ENCODE results near the gene KLHL17.

Gene KLHL17

GRCh38 chr1:938088-938683 is 22.2 kb upstream of the KLHL17 start:
- 79 to 83% methylated on average over 15 of the region's 15 CpGs for WGBS, 2 experiments
- peaks cover 52% of the 10 kb centered on the region for H3K4me1 ChIP-seq (ENCODE audit: control insufficient read depth, insufficient read depth, low read length)
- H3K27me3 ChIP-seq (ENCODE audit: control insufficient read depth, insufficient read depth, low read length, poor library complexity, severe bottlenecking) = peaks cover 94% of the 10 kb centered on the region

DNA sequence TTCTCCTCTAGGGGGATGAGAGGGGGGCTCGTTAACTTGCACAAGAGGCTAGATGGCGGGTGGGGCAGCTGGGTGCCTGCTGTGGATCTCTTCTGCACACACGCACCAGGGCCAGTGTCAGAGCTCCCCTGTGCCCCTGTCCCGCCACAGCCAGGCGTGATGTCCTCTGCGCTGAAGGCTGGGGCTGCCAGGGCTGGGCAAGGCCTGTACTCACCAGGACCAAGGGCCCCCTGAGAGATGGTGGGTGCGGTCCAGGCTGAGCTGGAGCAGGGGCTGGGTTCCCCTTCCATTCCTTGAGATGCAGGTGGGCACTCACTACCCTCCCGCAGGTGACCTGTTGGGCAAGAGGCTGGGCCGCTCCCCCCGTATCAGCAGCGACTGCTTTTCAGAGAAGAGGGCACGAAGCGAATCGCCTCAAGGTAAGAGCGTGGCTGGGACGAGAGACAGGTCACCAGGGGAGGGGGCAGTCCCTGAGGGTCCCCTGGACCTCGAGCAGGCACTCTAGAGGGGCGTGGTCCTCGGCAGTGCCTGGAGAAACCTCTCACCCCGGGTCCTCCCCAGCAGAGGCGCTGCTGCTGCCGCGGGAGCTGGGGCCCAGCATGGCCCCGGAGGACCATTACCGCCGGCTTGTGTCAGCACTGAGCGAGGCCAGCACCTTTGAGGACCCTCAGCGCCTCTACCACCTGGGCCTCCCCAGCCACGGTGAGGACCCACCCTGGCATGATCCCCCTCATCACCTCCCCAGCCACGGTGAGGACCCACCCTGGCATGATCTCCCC is 21.5 kb upstream of the KLHL17 start:
- WGBS, 2 experiments = 32 to 34% methylated on average over 30 of the region's 30 CpGs
- Histone ChIP-seq H3K36me3 (ENCODE audit: control insufficient read depth, insufficient read depth, low read length) (no peaks in the 10 kb centered on the region), H3K9me3 (ENCODE audit: control insufficient read depth, low read length) (no peaks in the 10 kb centered on the region), H3K27ac (ENCODE audit: insufficient read depth, low read depth, low read length, poor library complexity, severe bottlenecking) (no peak overlapping the region), H3K4me3 (ENCODE audit: insufficient read depth, low read depth, low read length) (no peak overlapping the region), H3K4me1 (ENCODE audit: control insufficient read depth, insufficient read depth, low read length) (peaks cover 51% of the 10 kb centered on the region), H3K27me3 (ENCODE audit: control insufficient read depth, insufficient read depth, low read length, poor library complexity, severe bottlenecking) (peaks cover 94% of the 10 kb centered on the region)

More at GRCh38 chr1:938088-938683, 22.2 kb upstream of the KLHL17 start:
- no peak overlapping the region for H3K4me3 ChIP-seq (ENCODE audit: insufficient read depth, low read depth, low read length)
- no peaks in the 10 kb centered on the region for H3K9me3 ChIP-seq (ENCODE audit: control insufficient read depth, low read length)
- H3K36me3 ChIP-seq (ENCODE audit: control insufficient read depth, insufficient read depth, low read length) = no peaks in the 10 kb centered on the region
- H3K27ac ChIP-seq (ENCODE audit: insufficient read depth, low read depth, low read length, poor library complexity, severe bottlenecking) = no peak overlapping the region

DNA sequence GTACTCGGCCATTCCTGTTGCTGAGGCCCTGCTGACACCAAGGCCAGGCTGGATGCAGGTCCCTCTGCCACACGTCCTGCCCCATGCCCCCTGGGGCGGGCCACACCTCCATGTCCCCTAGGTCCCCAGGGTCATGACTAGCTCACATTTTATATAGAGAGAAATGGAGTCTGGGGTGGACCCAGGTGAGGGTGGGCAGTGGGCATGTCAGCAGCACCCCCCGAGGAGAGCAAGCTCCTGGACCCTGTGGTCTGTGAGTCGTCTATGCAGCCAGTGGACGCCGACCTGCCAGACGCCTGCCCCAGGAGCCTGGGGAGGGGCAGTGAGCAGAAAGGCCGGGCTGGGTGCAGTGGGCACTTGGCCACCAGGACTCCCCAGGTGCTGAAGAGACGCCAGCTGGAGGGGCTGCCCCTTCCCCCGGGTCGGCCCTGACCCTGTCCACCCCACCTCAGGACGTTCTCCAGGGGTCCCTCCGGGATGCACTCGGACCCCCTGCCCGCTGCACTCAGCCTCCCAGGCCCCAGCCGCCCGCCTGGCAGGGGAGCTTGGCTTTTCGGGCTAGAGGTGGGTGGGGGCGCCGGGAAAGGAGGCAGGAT is 20.8 kb upstream of the KLHL17 start:
- Histone ChIP-seq H3K36me3 (ENCODE audit: control insufficient read depth, insufficient read depth, low read length) (no peaks in the 10 kb centered on the region), H3K4me3 (ENCODE audit: insufficient read depth, low read depth, low read length) (peak overlapping the region; percentile 14), H3K9me3 (ENCODE audit: control insufficient read depth, low read length) (no peaks in the 10 kb centered on the region), H3K4me1 (ENCODE audit: control insufficient read depth, insufficient read depth, low read length) (peaks cover 51% of the 10 kb centered on the region), H3K27me3 (ENCODE audit: control insufficient read depth, insufficient read depth, low read length, poor library complexity, severe bottlenecking) (peaks cover 95% of the 10 kb centered on the region), H3K27ac (ENCODE audit: insufficient read depth, low read depth, low read length, poor library complexity, severe bottlenecking) (no peak overlapping the region)
- 10 to 11% methylated on average over 21 of the region's 21 CpGs for WGBS, 2 experiments

DNA sequence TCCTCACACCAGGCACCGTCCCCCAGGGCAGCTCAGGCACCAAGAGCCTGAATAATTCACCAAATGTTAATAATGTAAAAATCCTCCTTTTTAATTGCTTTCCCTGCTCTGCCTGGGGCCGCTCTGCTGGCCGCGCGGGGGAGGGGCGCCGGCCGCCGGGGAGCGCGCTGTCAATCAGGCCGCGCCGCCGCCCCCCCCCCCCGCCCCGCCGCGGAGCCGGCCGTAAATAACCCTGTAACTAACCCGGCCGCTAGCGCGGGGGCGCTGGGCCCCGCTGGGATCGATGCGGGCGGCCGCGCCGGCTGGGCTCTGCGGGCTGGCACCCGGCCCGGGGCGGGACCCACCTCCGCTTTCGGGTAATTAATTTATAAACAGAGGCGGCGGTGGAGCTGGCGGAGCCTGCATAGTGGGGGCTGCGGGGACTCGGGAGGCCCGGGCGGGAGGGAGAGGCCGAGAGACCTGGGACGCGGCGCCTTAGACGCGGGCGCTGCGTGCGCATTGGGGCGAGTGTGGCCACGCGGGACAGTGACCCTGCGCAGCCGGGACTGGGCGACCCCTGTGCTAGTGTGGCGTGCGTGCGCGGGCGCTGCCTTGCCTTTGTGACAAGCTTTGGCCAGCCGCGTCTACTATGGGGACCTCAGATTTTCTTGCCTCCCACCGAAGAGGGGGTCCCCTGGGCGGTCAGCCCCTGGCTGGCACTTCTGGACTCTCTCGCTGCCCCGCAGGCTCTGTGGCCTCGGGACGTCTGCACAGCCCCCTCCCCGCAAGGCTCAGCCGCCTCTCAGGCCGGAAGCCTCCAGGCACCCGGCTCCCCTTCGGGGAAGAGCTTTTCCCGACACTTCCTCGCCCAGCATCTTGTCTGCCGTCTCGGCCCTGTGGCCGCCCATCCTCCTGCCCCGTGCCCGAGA is 20.0 kb upstream of the KLHL17 start:
- H3K36me3 ChIP-seq (ENCODE audit: control insufficient read depth, insufficient read depth, low read length) = no peaks in the 10 kb centered on the region
- no peak overlapping the region for H3K27ac ChIP-seq (ENCODE audit: insufficient read depth, low read depth, low read length, poor library complexity, severe bottlenecking)
- peak overlapping the region; percentile 14 for H3K4me3 ChIP-seq (ENCODE audit: insufficient read depth, low read depth, low read length)
- H3K27me3 ChIP-seq (ENCODE audit: control insufficient read depth, insufficient read depth, low read length, poor library complexity, severe bottlenecking) = peaks cover 88% of the 10 kb centered on the region
- peaks cover 46% of the 10 kb centered on the region for H3K4me1 ChIP-seq (ENCODE audit: control insufficient read depth, insufficient read depth, low read length)
- no peaks in the 10 kb centered on the region for H3K9me3 ChIP-seq (ENCODE audit: control insufficient read depth, low read length)
- WGBS, 2 experiments = 1% methylated on average over 86 of the region's 86 CpGs

DNA sequence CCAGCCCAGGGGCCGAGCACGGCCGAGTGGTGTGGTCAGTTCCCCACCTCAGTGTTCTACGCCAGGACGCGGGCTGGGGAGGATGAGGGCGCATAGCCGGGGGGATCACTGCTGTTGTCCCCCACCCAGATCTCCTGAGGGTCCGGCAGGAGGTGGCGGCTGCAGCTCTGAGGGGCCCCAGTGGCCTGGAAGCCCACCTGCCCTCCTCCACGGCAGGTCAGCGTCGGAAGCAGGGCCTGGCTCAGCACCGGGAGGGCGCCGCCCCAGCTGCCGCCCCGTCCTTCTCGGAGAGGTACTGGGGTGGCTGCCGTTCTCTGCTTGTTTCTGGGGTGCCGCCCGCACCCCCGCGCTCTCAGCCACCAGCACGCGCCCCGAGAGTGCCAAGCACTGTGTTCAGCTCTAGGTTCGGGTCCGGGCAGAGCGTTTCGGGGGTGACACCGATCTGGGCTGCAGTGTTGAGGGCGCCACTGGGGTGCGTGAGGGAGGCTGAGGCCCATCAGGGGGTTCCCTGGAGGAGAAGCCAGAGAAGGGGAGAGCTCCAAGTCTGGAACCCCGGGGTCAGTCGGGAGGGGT is 19.3 kb upstream of the KLHL17 start:
- 8 to 10% methylated on average over 36 of the region's 36 CpGs for WGBS, 2 experiments
- Histone ChIP-seq H3K27me3 (ENCODE audit: control insufficient read depth, insufficient read depth, low read length, poor library complexity, severe bottlenecking) (peaks cover 80% of the 10 kb centered on the region), H3K36me3 (ENCODE audit: control insufficient read depth, insufficient read depth, low read length) (no peaks in the 10 kb centered on the region), H3K27ac (ENCODE audit: insufficient read depth, low read depth, low read length, poor library complexity, severe bottlenecking) (no peak overlapping the region), H3K4me3 (ENCODE audit: insufficient read depth, low read depth, low read length) (peak overlapping the region; percentile 14), H3K4me1 (ENCODE audit: control insufficient read depth, insufficient read depth, low read length) (peaks cover 40% of the 10 kb centered on the region), H3K9me3 (ENCODE audit: control insufficient read depth, low read length) (no peaks in the 10 kb centered on the region)

- Histone ChIP-seq H3K4me3 (ENCODE audit: insufficient read depth, low read depth, low read length) (peak overlapping the region; percentile 31), H3K9me3 (ENCODE audit: control insufficient read depth, low read length) (no peaks in the 10 kb centered on the region), H3K27ac (ENCODE audit: insufficient read depth, low read depth, low read length, poor library complexity, severe bottlenecking) (no peak overlapping the region), H3K27me3 (ENCODE audit: control insufficient read depth, insufficient read depth, low read length, poor library complexity, severe bottlenecking) (peaks cover 73% of the 10 kb centered on the region), H3K4me1 (ENCODE audit: control insufficient read depth, insufficient read depth, low read length) (peaks cover 40% of the 10 kb centered on the region), H3K36me3 (ENCODE audit: control insufficient read depth, insufficient read depth, low read length) (peaks cover 5% of the 10 kb centered on the region)
- 0 to 1% methylated on average over 98 of the region's 98 CpGs for WGBS, 2 experiments
Measured at GRCh38 chr1:941588-942383, 18.6 kb upstream of the KLHL17 start.

GRCh38 chr1:942411-942821 is 18.0 kb upstream of the KLHL17 start:
- peaks cover 67% of the 10 kb centered on the region for H3K27me3 ChIP-seq (ENCODE audit: control insufficient read depth, insufficient read depth, low read length, poor library complexity, severe bottlenecking)
- H3K9me3 ChIP-seq (ENCODE audit: control insufficient read depth, low read length) = no peaks in the 10 kb centered on the region
- 1% methylated on average over 48 of the region's 48 CpGs for WGBS, 2 experiments
- H3K4me3 ChIP-seq (ENCODE audit: insufficient read depth, low read depth, low read length) = peak overlapping the region; percentile 31
- H3K27ac ChIP-seq (ENCODE audit: insufficient read depth, low read depth, low read length, poor library complexity, severe bottlenecking) = no peak overlapping the region
- peaks cover 5% of the 10 kb centered on the region for H3K36me3 ChIP-seq (ENCODE audit: control insufficient read depth, insufficient read depth, low read length)
- H3K4me1 ChIP-seq (ENCODE audit: control insufficient read depth, insufficient read depth, low read length) = peaks cover 40% of the 10 kb centered on the region

DNA sequence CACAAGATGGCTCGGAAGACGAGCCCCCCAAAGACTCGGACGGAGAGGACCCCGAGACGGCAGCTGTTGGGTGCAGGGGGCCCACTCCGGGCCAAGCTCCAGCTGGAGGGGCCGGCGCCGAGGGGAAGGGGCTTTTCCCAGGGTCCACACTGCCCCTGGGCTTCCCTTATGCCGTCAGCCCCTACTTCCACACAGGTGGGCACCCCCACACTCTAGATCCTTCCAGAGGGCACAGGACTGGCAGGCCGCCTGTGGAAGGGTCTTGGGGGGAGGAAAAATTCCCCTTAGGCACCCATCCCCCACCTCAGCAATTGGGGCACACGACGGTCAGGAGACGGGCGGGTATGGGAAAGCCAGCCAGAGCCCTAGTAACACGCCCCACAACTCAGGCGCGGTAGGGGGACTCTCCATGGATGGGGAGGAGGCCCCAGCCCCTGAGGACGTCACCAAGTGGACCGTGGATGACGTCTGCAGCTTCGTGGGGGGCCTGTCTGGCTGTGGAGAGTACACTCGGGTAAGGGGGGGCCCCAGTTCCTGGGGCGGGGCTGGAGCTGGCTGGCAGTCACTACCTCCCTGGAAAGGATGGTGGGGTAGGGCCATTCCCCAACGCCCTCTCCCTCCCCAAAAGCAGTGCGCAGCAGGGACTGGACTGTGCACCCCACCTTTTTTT is 17.4 kb upstream of the KLHL17 start:
- WGBS, 2 experiments = 27 to 30% methylated on average over 27 of the region's 27 CpGs
- Histone ChIP-seq H3K36me3 (ENCODE audit: control insufficient read depth, insufficient read depth, low read length) (peaks cover 5% of the 10 kb centered on the region), H3K4me3 (ENCODE audit: insufficient read depth, low read depth, low read length) (peak overlapping the region; percentile 6), H3K27me3 (ENCODE audit: control insufficient read depth, insufficient read depth, low read length, poor library complexity, severe bottlenecking) (peaks cover 61% of the 10 kb centered on the region), H3K4me1 (ENCODE audit: control insufficient read depth, insufficient read depth, low read length) (peaks cover 40% of the 10 kb centered on the region), H3K9me3 (ENCODE audit: control insufficient read depth, low read length) (no peaks in the 10 kb centered on the region), H3K27ac (ENCODE audit: insufficient read depth, low read depth, low read length, poor library complexity, severe bottlenecking) (no peak overlapping the region)

All from ectodermal cell (in vitro differentiated cells).